ENCODE data around the gene ABHD4.
"Not testable (repeated sequence)": the region's sequence is repeated elsewhere in the genome, so short reads cannot be mapped to it uniquely, and the experiment has no call there.

Gene ABHD4

DNA sequence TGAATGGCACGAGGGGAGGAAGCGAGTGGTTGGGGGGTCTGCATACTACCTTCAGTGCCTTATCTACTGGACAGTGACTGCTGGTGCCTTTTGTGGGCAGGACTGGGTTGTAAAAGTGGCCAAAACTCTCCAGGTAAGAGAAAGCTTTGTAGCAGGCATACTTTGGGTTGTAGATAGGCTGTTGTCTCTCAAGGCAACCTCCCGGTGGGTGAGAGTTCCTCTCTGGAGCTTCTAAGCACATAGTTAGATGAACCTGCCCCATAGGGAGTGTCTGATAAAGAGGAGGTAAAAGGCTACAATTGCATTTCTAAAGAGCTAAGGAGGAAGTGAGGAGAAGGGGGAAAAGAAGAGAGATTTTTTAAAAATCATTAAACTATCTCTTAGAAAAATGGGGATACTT, 4.9 kb upstream of the ABHD4 start:
- no peak for DNase-seq

DNA sequence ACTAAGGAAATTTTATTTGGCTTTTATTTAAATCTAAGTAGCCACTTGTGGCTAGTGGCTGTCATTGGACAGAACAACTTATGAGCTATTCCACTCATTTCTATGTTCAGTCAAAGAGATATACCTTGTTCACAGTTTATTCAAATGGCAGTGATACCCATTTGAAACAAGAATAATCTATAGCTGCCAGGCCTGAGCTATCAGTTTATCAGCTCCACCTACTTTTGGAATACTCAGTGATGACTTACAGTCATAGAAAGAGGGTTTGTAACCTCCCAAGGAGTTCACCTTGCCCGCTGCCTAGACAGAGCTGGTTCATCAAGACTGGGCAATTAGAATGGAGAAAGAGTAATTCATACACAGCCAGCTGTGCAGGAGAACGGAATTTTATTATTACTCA, 4.5 kb upstream of the ABHD4 start:
- DNase-seq, result no peak

DNA sequence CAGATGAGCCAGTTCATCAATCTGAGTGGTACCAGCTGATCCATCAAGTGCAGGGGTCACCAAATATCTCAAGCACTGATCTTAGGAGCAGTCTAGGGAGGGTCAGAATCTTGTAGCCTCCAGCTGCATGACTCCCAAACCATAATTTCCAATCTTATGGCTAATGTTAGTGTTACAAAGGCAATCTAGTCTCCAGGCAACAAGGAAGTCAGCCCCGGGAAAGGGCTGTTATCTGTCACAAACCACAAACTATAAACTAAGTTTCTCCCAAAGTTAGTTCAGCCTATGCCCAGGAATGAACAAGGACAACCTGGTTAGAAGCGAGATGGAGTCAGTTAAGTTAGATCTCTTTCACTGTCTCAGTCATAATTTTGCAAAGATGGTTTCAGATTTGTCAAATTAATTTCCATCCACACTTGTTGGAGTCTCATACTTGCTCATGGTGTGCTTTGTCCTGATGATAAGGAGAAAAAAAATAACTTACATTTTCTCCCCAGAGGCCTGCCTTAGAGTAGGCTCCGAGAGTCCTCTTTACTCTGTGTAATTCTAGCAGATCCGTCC, 3.9 kb upstream of the ABHD4 start:
- DNase-seq, result no peak

DNA sequence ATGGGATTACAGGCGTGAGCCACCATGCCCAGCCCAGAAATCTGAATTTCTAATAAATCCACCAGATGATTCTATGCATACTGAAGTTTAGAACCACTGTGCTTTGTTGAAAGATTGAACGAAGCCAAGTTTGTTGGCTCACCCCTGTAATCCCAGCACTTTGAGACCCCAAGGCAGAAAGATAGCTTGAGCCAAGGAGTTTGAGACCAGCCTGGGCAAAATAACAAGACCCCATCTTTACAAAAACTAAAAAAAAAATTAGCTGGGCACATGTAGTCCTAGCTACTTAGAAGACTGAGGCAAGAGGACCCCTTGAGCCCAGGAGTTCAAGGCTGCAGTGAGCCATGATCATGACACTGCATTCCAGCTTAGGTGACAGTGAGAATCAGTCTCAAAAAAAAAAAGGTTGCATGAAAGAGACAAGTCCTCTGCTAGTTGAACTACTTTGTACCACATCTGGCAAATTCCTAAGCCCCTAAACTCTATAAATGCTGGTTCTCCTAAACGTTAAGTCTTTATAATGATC, 1.7 kb upstream of the ABHD4 start:
- DNase-seq, result no peak

DNA sequence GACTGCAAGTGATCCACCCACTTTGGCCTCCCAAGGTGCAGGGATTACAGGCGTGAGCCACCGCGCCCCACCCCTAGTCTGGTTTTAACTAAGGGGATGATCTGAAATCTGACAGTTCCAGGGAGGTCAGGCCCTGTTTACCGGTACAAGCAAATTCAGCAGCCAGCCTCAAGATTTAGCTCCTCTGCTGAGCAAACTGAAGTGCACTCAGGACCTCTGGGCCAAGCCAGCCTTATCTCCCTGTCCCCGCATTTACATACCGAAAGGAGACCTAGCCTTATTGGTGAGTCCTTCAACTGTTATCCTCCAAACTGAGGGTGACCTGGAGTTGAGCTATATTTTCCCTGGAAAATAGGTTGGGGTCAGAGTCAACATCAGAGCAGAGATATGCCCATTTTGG, 835 bp upstream of the ABHD4 start:
- no peak for DNase-seq

DNA sequence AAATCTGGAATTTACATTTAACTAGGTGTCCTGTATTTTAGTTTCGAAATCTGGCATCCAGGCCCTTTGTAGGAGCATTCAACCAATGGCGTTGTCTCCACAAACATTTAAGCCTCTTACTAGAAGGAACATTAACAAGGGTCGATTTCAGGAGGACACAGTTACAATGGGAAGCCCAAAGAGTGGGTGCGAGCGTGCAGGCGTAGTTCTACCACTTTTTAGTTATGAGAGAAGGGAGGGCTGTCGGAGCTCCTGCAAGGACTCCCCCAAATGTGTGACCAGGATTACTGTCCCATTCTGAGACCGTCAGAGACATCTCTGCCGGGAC, 365 bp upstream of the ABHD4 start:
- no peak for DNase-seq

DNA sequence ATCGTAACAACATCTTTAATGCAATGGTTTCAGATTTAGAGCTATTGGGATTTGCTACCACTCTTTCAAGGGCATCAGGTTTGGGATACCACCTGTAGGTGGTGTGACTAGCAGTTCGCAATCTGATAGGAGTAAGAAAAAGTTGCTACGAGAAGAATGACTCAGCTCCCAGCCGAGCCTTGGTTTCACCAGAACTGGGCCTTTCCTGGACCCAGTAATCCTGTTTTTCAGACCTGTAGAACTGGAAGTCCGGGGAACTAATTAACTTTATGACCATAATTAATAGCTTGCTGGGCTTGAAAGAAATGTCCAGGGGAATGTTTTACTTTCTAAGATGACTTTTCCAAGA, 770 bp downstream of the ABHD4 start:
- DNase-seq, result no peak

DNA sequence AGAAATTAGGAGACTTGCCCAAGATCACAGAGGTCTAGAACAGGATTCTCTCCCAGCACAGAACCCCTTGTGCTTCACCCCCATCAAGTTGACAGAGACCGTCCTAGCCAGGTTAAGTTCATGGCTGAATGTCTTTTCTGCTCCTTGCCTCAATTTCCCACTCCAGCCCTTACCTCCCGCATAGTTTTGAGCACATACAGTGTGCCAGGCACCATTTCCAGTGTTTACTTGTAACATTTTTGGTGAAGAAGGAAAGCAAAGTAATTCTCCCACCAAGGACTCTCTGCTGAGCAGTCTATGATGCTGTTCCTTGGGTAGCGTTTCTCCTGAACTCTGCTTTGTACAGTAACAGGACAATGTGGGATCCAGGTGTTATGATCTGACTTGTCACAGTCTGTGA, 1.2 kb downstream of the ABHD4 start:
- no peak for DNase-seq

DNA sequence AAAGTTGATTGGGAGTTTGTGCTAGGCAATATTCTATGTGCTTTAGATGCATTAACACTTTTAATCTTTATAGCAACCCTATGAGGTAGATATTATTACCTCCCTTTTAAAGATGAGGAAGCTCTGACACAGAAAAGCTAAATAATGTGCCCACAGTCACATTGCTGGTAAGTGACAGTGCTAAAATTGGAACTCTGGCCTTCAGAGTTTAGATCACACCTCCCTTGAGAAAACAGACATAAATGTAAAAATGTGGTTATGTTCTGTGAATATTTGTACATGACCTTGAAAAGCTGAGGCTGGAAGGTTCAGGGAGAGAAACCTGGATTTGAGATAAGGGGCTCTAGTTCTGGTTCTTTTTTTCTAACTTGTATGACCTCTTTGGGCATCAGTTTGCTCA, 1.9 kb downstream of the ABHD4 start:
- DNase-seq, result no peak

DNA sequence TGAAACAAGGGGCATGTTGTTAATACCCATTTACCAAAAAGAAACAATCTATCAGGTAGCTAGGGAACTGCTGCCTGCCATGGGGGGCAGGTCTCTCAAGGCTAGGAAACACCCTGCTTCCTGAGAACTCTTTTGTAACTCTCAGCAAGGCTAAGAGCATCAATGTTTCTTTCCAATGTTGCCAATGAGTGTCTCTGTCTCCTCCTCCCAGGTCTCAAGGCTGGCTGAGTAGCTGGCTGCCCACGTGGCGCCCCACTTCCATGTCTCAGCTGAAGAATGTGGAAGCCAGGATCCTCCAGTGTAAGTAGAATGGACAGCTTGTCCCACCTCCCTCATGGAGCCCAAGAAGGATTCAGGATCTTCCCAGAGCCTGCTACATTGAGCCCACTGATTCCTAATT, 3.4 kb downstream of the ABHD4 start:
- no peak for DNase-seq

DNA sequence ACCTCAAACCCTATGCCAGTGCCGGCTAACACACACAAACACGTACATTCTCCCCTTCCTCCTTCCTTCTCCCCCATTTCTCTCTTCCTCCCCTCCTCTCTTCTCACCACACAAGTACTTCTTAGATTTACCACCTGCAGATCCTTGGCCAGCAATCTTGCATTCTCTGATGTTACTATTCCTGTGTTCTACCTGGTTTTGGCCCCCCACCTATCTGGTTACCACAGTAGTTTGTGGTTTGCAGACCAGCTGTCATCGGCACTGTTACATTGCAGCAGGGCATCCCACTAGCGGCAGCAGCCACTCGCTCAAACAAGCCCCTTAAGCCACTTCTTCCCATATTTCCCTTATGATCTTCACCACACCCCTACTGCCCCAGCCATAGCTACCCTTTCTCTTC, 3.9 kb downstream of the ABHD4 start:
- DNase-seq, result no peak

DNA sequence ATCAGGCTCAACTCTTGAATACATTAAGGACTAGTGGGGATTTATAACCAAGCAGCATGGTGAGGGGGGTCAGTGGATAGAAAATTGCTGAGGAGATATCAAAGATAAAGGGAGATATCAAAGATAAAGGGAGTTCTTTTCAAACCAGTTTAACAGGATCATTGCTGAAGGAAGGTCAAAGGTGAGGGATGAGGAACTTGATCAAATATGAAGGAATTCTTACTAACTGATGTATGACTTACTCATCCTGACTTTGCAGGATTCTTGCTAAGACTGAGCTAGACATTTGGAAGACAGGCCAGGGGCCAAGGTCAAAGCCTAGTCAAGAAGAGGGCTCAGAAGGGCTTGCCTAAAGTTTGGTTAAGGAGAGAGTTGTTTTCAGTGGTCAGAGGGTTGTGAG, 4.8 kb downstream of the ABHD4 start:
- DNase-seq, result no peak

DNA sequence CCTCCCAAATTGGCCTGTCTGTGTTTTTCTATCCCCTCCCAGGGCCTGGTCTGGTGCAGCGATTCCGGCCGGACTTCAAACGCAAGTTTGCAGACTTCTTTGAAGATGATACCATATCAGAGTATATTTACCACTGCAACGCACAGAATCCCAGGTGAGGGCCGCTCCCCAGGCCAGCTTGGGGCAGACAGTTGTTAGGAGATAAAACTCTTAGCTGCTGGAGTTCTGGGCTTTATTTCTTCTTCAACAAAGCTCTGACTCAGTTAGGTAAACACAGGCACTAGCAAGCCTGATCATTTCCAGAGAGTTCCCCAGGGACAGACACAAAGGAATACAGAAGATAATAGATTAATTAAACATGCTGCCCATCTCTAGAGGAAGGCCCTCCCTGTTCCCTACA, 8.3 kb downstream of the ABHD4 start:
- DNase-seq, result no peak

DNA sequence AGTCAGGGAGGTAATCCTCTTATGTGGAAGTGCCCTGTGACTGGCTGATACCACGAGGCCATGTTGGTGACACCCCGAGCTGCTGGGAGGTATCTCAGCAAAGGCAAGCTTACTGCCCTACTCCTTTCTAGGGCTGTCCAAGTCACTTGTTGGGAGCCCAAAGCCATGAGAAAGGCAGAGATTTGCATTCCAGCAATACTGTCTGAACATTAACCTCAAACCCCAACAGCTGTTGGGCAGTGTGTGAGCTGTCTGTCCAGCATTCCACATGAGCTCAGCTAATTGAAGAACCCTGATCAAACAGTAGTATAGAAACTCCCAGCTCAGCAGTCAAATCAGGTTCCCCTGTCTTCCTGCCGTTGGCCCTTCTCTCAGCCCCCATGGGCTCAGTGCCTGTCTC, 9.2 kb downstream of the ABHD4 start:
- DNase-seq, result no peak

DNA sequence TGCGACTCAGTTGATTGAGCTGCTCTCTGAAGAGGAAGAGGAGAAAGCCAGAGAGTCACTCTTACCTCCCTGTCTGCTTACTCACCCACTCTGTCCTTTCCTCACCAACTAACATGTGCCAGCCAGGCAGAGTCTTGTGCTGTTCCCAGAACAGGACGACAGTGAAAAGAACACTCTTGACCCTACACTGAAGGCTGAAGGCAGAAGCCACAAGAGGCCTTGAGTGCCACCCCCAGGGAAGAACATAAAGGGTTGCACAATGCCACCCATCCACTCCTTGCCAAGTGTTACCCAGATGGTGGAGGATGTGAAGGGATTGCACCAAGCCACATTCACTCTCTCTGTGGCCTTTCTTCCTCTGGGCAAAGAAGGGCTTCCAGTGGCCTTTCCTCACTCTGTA, 12.8 kb downstream of the ABHD4 start:
- DNase-seq, result no peak

DNA sequence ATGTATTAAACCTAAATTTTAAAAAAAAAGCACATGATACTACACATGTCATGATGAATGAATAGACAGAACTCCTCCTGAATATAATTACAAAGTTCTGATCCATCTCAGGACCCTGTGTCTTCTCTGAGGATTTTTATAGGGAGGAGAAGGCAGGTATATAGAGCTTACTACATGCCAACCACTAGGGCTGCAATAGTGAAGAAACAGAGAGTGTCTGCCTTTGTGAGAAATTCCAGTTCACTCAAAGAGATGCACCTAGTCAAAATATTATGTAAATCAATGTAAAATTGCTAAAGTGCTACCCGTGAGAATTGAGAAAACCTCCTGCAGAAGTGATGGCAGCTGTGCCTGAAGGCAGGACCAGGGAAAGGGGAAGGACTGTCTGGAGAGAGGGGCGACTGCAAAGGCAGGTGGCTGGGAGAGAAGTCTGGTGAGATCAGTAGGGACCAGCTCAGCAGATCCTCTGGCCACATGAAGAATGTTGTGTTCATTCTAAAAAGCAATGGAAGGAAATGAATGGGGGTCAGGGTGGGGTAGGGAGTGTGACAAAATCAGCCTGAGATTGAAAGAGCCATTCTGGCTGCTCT, 15.1 kb downstream of the ABHD4 start:
- no peak for DNase-seq

DNA sequence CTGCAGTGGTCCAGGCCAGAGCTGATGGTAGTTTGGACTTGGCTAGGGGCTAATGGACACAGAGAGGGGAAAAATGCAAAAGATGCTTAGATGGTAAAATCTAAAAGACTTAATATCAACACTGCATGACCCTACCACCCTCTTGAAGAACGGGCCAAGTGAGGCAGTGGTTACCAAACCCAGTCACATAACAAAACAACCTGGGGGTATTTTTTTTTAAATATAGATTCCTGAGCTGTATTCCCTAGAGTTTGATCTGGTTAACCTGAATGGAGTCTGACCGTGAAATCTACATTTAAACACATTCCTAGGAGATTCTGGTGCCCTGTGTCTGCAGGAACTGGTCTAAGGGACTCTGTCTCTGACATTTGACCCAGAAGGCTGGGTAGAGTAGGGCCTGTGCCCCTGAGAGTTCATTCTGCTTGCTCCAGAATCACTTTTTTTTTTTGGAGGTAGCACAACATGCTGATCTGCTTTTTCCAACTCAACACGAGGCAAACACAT, 15.7 kb downstream of the ABHD4 start:
- DNase-seq, result no peak

DNA sequence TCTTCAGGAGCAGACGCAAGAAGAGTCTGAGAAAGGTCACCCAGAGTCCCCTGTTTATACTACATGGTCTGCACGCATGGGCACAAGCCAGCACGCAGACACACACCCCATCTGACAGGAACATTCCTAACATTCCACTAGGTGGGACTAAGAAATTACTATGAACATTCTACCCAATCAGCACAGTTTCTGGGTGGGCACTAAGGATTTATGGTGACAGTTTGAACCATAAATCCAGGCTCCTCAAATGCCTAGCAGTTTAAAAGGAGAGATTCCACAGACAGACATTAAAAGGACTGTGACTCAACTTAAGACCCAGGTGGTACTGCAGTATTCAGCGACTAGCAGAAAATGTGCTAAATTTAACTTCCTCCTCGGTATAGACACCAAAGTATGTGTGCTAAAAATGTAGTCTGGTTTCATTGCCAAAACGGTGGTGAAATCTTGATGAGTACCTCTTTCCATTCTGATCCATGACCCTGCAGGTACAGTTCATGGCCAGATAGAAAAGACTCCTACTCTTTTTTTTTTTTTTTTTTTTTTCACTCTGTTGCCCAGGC, 16.2 kb downstream of the ABHD4 start:
- DNase-seq, result no peak

DNA sequence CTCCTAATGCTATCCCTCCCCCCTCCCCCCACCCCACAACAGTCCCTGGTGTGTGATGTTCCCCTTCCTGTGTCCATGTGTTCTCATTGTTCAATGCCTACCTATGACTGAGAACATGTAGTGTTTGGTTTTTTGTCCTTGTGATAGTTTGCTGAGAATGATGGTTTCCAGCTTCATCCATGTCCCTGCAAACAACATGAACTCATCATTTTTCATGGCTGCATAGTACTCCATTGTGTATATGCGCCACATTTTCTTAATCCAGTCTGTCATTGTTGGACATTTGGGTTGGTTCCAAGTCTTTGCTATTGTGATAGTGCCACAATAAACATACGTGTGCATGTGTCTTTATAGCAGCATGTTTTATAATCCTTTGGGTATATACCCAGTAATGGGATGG, 17.7 kb downstream of the ABHD4 start:
- DNase-seq, result not testable (repeated sequence)

DNA sequence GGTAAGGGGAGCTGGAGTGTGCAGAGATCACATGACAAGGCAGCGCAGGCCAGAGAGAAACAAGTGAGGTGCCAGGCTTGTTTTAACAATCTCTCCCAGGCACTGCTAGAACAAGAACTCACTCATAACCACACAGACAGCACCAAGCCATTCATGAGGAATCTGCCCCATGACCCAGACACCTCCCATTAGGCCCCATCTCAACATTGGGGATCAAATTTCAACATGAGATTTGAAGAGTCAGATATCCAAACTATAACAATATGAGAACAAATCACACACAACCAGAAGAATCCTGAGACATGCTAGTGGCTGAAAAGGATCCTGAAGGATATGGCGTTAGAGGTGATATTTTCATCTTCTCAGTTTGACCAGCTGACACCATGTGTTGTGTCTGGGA, 24.2 kb downstream of the ABHD4 start:
- DNase-seq, result no peak

DNA sequence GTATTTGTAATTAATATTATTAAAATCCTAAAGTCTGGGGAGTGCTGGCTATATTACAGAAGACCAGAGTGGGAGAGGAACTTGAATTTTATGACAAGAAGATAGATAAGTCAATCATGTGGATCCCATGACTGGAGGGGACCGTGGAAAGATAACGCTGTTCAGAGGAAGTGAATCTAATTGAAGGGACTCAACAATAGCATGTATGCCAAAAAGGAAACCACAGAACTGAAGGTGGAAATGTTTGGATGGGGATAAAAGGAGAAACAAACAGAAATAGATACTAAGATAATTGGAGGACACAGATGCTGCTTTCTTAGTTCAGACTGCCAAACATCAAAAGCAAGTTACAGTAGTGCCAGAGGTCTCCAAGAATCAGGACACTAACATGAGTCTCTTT, 24.9 kb downstream of the ABHD4 start:
- DNase-seq, result no peak

DNA sequence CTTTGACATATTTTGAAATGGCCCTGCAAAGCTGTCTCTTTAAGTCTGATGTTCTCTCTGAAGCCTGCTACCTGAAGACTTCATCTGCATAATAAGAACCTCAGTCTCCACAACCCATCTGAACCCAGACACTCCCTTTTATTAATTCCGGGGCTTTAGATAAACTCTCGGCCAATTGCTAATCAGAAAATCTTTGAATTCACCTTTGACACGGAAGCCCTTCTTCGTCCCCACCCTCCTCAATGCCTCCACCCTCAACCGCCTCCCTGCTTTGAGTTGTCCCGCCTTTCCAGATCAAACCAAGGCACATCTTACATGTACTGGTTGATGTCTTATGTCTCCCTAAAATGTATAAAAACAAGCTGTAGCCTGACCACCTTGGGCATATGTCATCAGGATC, 28.5 kb downstream of the ABHD4 start:
- no peak for DNase-seq

DNA sequence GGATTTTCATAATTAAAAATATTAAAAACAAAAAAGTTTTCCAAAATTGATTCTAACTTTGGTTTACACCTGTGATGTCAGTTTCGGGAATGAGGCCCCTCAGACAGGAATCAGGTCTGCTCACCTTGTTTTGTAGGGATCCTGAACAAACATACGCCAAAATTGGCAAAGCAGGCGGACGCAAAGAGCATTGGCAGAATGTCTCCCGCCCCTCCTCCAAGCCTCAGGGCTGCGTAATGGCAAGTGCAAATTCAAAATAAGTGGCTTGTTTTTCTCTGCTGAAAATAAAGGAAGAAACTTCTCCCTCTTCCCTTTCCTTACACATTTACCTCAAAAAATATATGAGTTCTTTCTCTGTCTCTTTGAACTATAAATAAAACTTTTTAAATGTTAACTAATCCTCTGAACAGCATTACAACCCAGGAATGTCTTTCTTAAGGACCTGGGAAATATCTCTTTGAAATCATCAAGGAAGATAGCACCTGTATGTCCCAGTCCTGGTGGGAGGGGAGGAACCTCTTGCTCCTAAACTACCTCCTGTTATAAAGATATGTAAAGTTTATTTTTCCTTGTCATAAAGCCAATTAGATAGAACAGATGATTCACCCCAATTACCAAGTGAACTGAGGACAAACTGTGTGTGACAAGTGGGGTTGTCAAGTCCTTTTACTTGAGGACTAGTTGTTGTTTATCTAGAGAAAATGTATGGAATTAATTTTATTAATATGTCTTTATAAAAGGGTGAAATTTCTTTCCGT, 29.6 kb downstream of the ABHD4 start:
- no peak for DNase-seq

DNA sequence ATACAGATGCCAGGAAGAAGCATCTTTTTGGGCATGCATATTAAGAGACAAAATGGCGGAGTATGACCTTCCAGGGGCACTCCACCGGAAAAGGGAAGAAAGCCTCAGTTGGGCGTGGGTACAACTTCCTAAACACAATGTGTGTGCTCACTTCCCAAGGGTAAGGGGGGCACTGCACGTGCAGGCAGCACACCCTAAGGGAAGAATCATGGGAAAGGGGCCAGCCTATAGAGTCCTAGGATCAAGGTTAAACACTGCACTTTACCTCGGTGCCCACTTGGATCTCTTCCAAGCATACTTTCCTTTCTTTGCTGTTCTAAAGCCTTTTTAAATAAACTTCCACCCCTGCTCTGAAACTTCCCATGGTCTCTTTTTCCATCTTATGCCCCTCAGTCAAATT, 31.3 kb downstream of the ABHD4 start:
- no peak for DNase-seq
